HepG2 (cell line): ENCODE measurements around the gene AKAP8. TPM values are rescaled to one million over a fixed set of nuclear protein-coding genes. Genes with fewer than 3 reads are reported as not detected.

Experiments
- ATF1 ChIP-seq: IDR thresholded peaks from 2 replicates; pipeline ENCODE4 v1.6.1; 2016; ENCODE audit warnings: mild to moderate bottlenecking, control low read depth
- DNMT1 ChIP-seq: sonication (generic); formaldehyde crosslinking; IDR thresholded peaks from 2 replicates; pipeline ENCODE4 v1.5.1; 2020; ENCODE audit warnings: mild to moderate bottlenecking, missing genetic modification reagents
- ETV5 ChIP-seq: IDR thresholded peaks from 2 replicates; pipeline ENCODE4 v1.6.1; 2018; ENCODE audit warnings: missing biosample characterization, missing genetic modification reagents, inconsistent platforms, borderline replicate concordance
- IKZF4 ChIP-seq: sonication (generic); formaldehyde crosslinking; IDR thresholded peaks from 2 replicates; pipeline ENCODE4 v1.5.1; 2020; ENCODE audit warnings: borderline replicate concordance, mild to moderate bottlenecking, low read depth, missing genetic modification reagents; ENCODE audit errors: not compliant biosample characterization
- IRF1 ChIP-seq: sonication (generic); formaldehyde crosslinking; IDR thresholded peaks from 2 replicates; pipeline ENCODE4 v1.4.0; 2020; ENCODE audit warnings: low read depth, mild to moderate bottlenecking, missing genetic modification reagents
- KMT2B ChIP-seq: IDR thresholded peaks from 2 replicates; pipeline ENCODE4 v1.6.1; 2016; ENCODE audit warnings: missing genetic modification reagents, missing compliant biosample characterization
- NPAS2 ChIP-seq: sonication (generic); formaldehyde crosslinking; IDR thresholded peaks from 2 replicates; pipeline ENCODE4 v1.8.0; 2022; ENCODE audit warnings: mild to moderate bottlenecking, missing genetic modification reagents, borderline replicate concordance
- RAD21 ChIP-seq: fragments of 450-650 bp; formaldehyde crosslinking; IDR thresholded peaks from 2 replicates; pipeline ENCODE4 v1.5.0; 2020; ENCODE audit warnings: mild to moderate bottlenecking
- RAD51 ChIP-seq: fragments of 450-650 bp; IDR thresholded peaks from 2 replicates; pipeline ENCODE4 v1.6.1; 2016; ENCODE audit warnings: borderline replicate concordance
- ZNF124 ChIP-seq: sonication (generic); formaldehyde crosslinking; IDR thresholded peaks from 2 replicates; pipeline ENCODE4 v1.4.0; 2020; ENCODE audit warnings: missing genetic modification reagents
- ZNF232 ChIP-seq: sonication (generic); formaldehyde crosslinking; IDR thresholded peaks from 2 replicates; pipeline ENCODE4 v1.4.0; 2020; ENCODE audit warnings: missing genetic modification reagents, borderline replicate concordance
- ZNF235 ChIP-seq: sonication (generic); formaldehyde crosslinking; IDR thresholded peaks from 2 replicates; pipeline ENCODE4 v1.8.1; 2023; ENCODE audit warnings: mild to moderate bottlenecking, missing genetic modification reagents, borderline replicate concordance
- ZNF460 ChIP-seq: sonication (generic); formaldehyde crosslinking; IDR thresholded peaks from 2 replicates; pipeline ENCODE4 v1.5.1; 2020; ENCODE audit warnings: missing genetic modification reagents, mild to moderate bottlenecking, borderline replicate concordance
- ZNF547 ChIP-seq: sonication (generic); formaldehyde crosslinking; IDR thresholded peaks from 2 replicates; pipeline ENCODE4 v1.5.1; 2020; ENCODE audit warnings: mild to moderate bottlenecking, missing genetic modification reagents
- polyA plus RNA-seq, 8 experiments: library from polyadenylated mRNA; depleted of rRNA in 3 of 8; stranded (reverse) in 7 of 8; unstranded in 1 of 8; fragments of >200 nt; fragmentation: Illumina TruSeq in 4 of 8; extraction: Trizol in 4 of 8; gene quantifications; 2 replicates each; pipeline versions ENCODE4 v1.2.1 to v1.2.3, GENCODE V29; 2011 to 2016; ENCODE audit warnings: low read depth in 4 of 8, missing spikeins in 1 of 8, mixed read lengths in 1 of 8; ENCODE audit not compliant: insufficient read depth in 1 of 8
- total RNA-seq, 5 experiments: library from RNA; depleted of rRNA; stranded (reverse); fragments of >200 nt; fragmentation: Illumina TruSeq; extraction: Trizol; gene quantifications; 2 replicates each; pipeline ENCODE4 v1.2.3, GENCODE V29; 2016; ENCODE audit warnings: low read depth in 1 of 5
- TF ChIP-seq, protein P1 (sequence below): sonication (generic); formaldehyde crosslinking; IDR thresholded peaks from 2 replicates; pipeline ENCODE4 v1.4.0; 2020; ENCODE audit warnings: mild to moderate bottlenecking, missing genetic modification reagents
- TF ChIP-seq, protein P2 (sequence below): sonication (generic); formaldehyde crosslinking; IDR thresholded peaks from 2 replicates; pipeline ENCODE4 v1.9.0; 2021; ENCODE audit warnings: missing genetic modification reagents, borderline replicate concordance
- TF ChIP-seq, protein P3 (sequence below): sonication (generic); formaldehyde crosslinking; IDR thresholded peaks from 2 replicates; pipeline ENCODE4 v1.8.0; 2023; ENCODE audit warnings: mild to moderate bottlenecking, missing genetic modification reagents
- TF ChIP-seq, protein P4 (sequence below), 2 experiments: sonication (generic) in 1 of 2; formaldehyde crosslinking in 1 of 2; IDR thresholded peaks; 2 replicates each; pipeline versions ENCODE4 v1.5.1 to v1.6.1; 2011 to 2020; ENCODE audit warnings: borderline replicate concordance in 1 of 2, low read depth in 1 of 2, low read length in 1 of 2, mild to moderate bottlenecking in 1 of 2, missing genetic modification reagents in 1 of 2, moderate library complexity in 1 of 2

AKAP8 gene
- total and polyA plus RNA-seq, 2 of the 13 experiments (the other 11 are each of a cell fraction or from before 2014, with no cell fraction given): 15.9 to 22.1 TPM

- TF ChIP-seq DNMT1 (CRISPR knock-in tag) (no peak), ETV5 (CRISPR knock-in tag) (peak; percentile 61; the same call in 1 of the 2 replicates), ZNF232 (CRISPR knock-in tag) (peak; percentile 35; the same call in 1 of the 2 replicates), ZNF124 (CRISPR knock-in tag) (no peak), NPAS2 (no peak), IRF1 (CRISPR knock-in tag) (no peak), ZNF460 (CRISPR knock-in tag) (no peak), RAD51 (no peak), RAD21 (CRISPR knock-in tag) (peak; percentile 10; the same call in 1 of the 2 replicates), IKZF4 (CRISPR knock-in tag) (no peak), ATF1 (CRISPR knock-in tag) (peak; percentile 89), KMT2B (CRISPR knock-in tag) (peak; percentile 62), ZNF547 (CRISPR knock-in tag) (peak; percentile 58; the same call in 1 of the 2 replicates), ZNF235 (CRISPR knock-in tag) (no peak; the same call in 1 of the 2 replicates)
- TF ChIP-seq, protein P1, sequence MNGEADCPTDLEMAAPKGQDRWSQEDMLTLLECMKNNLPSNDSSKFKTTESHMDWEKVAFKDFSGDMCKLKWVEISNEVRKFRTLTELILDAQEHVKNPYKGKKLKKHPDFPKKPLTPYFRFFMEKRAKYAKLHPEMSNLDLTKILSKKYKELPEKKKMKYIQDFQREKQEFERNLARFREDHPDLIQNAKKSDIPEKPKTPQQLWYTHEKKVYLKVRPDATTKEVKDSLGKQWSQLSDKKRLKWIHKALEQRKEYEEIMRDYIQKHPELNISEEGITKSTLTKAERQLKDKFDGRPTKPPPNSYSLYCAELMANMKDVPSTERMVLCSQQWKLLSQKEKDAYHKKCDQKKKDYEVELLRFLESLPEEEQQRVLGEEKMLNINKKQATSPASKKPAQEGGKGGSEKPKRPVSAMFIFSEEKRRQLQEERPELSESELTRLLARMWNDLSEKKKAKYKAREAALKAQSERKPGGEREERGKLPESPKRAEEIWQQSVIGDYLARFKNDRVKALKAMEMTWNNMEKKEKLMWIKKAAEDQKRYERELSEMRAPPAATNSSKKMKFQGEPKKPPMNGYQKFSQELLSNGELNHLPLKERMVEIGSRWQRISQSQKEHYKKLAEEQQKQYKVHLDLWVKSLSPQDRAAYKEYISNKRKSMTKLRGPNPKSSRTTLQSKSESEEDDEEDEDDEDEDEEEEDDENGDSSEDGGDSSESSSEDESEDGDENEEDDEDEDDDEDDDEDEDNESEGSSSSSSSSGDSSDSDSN (CRISPR knock-in tag): peak; percentile 75; the same call in 1 of the 2 replicates
- TF ChIP-seq, protein P2, sequence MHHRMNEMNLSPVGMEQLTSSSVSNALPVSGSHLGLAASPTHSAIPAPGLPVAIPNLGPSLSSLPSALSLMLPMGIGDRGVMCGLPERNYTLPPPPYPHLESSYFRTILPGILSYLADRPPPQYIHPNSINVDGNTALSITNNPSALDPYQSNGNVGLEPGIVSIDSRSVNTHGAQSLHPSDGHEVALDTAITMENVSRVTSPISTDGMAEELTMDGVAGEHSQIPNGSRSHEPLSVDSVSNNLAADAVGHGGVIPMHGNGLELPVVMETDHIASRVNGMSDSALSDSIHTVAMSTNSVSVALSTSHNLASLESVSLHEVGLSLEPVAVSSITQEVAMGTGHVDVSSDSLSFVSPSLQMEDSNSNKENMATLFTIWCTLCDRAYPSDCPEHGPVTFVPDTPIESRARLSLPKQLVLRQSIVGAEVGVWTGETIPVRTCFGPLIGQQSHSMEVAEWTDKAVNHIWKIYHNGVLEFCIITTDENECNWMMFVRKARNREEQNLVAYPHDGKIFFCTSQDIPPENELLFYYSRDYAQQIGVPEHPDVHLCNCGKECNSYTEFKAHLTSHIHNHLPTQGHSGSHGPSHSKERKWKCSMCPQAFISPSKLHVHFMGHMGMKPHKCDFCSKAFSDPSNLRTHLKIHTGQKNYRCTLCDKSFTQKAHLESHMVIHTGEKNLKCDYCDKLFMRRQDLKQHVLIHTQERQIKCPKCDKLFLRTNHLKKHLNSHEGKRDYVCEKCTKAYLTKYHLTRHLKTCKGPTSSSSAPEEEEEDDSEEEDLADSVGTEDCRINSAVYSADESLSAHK (CRISPR knock-in tag): no peak
- TF ChIP-seq, protein P3, sequence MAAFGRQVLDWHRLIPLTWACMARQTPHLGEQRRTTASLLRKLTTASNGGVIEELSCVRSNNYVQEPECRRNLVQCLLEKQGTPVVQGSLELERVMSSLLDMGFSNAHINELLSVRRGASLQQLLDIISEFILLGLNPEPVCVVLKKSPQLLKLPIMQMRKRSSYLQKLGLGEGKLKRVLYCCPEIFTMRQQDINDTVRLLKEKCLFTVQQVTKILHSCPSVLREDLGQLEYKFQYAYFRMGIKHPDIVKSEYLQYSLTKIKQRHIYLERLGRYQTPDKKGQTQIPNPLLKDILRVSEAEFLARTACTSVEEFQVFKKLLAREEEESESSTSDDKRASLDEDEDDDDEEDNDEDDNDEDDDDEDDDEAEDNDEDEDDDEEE: peak; percentile 69; the same call in 1 of the 2 replicates
- TF ChIP-seq, protein P4, sequence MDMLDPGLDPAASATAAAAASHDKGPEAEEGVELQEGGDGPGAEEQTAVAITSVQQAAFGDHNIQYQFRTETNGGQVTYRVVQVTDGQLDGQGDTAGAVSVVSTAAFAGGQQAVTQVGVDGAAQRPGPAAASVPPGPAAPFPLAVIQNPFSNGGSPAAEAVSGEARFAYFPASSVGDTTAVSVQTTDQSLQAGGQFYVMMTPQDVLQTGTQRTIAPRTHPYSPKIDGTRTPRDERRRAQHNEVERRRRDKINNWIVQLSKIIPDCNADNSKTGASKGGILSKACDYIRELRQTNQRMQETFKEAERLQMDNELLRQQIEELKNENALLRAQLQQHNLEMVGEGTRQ (IDR thresholded peaks at IDR 0.05; ENCODE audit: low read depth, low read length): no peak
- TF ChIP-seq, protein P4 (CRISPR knock-in tag; IDR thresholded peaks at IDR 0.05; ENCODE audit: borderline replicate concordance): no peak; the same call in 1 of the 2 replicates
Measured at GRCh38 chr19:15379083-15379998, at the start of gene AKAP8 (continued).
